Mesendoderm (in vitro differentiated cells): Measurements from ENCODE around the gene CLDN9.

ENCODE experiments used
- DNase-seq: peaks from one replicate; pipeline ENCODE4 v3.0.0; 2013
- H2AK5ac ChIP-seq: 2 replicates; pipeline ENCODE4 v1.6.1; 2013; ENCODE audit warnings: low read length, inconsistent platforms
- H2BK120ac ChIP-seq: 2 replicates; pipeline ENCODE4 v1.6.1; 2013; ENCODE audit warnings: low read depth, mild to moderate bottlenecking, low read length, moderate library complexity, mixed read lengths
- H2BK15ac ChIP-seq: replicated peaks from 2 replicates; pipeline ENCODE4 v1.6.1; 2013; ENCODE audit warnings: low read depth, mild to moderate bottlenecking, moderate library complexity
- H2BK5ac ChIP-seq: 2 replicates; pipeline ENCODE4 v1.6.1; 2013; ENCODE audit warnings: low read length, inconsistent platforms
- H3K18ac ChIP-seq: 2 replicates; pipeline ENCODE4 v1.6.1; 2013; ENCODE audit warnings: mild to moderate bottlenecking, low read length, mixed read lengths
- H3K23ac ChIP-seq: one replicate; pipeline ENCODE4 v1.6.1; 2013; ENCODE audit warnings: low read length
- H3K27ac ChIP-seq: 2 replicates; pipeline ENCODE4 v1.5.1; 2013; ENCODE audit warnings: low read depth, mild to moderate bottlenecking, inconsistent platforms, low read length, moderate library complexity
- H3K27me3 ChIP-seq: 2 replicates; pipeline ENCODE4 v1.6.1; 2013; ENCODE audit warnings: low read length, control low read depth, mild to moderate bottlenecking, inconsistent platforms; ENCODE audit not compliant: insufficient read depth, poor library complexity
- H3K36me3 ChIP-seq: 2 replicates; pipeline ENCODE4 v1.6.1; 2013; ENCODE audit warnings: low read length, inconsistent platforms; ENCODE audit not compliant: control insufficient read depth, insufficient read depth
- H3K4ac ChIP-seq: one replicate; pipeline ENCODE4 v1.6.1; 2013; ENCODE audit warnings: low read depth, mild to moderate bottlenecking, low read length, moderate library complexity
- H3K4me1 ChIP-seq: 2 replicates; pipeline ENCODE4 v1.6.1; 2013; ENCODE audit warnings: low read depth, low read length, inconsistent platforms; ENCODE audit not compliant: control insufficient read depth
- H3K4me2 ChIP-seq: 2 replicates; pipeline ENCODE4 v1.6.1; 2013; ENCODE audit warnings: low read length
- H3K4me3 ChIP-seq: 2 replicates; pipeline ENCODE4 v1.5.1; 2013; ENCODE audit warnings: mild to moderate bottlenecking, low read length
- H3K56ac ChIP-seq: one replicate; pipeline ENCODE4 v1.6.1; 2013; ENCODE audit warnings: low read length
- H3K79me1 ChIP-seq: 2 replicates; pipeline ENCODE4 v1.6.1; 2013; ENCODE audit warnings: low read length, inconsistent platforms
- H3K79me2 ChIP-seq: 2 replicates; pipeline ENCODE4 v1.6.1; 2013; ENCODE audit warnings: mild to moderate bottlenecking, low read length; ENCODE audit not compliant: control insufficient read depth, insufficient read depth
- H3K9ac ChIP-seq: 2 replicates; pipeline ENCODE4 v1.6.1; 2013; ENCODE audit warnings: low read length, inconsistent platforms
- H4K5ac ChIP-seq: one replicate; pipeline ENCODE4 v1.6.1; 2013; ENCODE audit warnings: low read length
- H4K8ac ChIP-seq: one replicate; pipeline ENCODE4 v1.6.1; 2013; ENCODE audit warnings: low read depth, mild to moderate bottlenecking, control low read depth, low read length, moderate library complexity
- WGBS: extraction: QIAGEN DNeasy Blood & Tissue Kit; methylation state at CpG from one replicate; pipeline ENCODE4 v1.1.7; 2013; ENCODE audit warnings: low lambda C conversion rate, missing lambda C conversion rate; ENCODE audit not compliant: insufficient coverage; ENCODE audit errors: extremely low coverage; 5-methylcytosine and 5-hydroxymethylcytosine counted together

CLDN9 gene

DNA sequence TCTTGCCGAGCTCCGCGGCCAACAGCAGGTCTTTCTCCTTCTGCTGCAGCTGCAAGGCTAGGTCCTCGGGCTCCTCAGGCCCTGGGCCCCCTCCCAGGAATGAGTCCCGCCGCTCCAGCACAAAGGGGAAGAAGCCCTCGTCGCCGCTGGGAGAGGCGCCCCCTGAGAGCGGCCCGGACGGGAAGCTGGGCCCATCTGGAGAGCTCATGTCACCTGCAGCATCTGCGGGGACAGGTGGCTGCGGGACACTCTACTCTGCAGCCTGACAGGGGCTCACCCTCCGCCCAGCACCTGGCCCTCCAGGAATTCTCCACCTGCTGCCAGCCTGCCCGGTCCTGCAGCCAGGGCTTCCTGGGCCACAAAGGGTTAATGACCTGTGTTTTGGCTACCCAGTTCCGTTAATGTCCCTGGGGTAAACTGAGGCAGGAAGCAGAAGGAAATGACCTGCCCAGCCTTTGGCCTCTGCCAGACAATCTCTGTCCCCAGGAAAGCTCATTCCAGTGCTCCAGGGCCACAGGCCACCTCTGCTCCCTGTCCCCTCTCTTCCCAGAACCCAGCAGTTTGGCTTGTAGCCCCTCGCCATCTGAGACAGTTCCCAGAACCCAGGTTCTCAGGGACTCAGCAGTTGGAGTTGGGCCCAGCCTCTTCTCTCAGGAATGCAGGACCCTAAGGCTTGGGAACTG, 22.7 kb downstream of the CLDN9 start:
- no peaks in the 10 kb centered on the region for H3K27me3 ChIP-seq
- H3K23ac ChIP-seq: no peak overlapping the region
- H4K8ac ChIP-seq: no peak overlapping the region
- H2BK5ac ChIP-seq: no peak overlapping the region
- no peak overlapping the region for H3K18ac ChIP-seq
- no peak overlapping the region for H3K9ac ChIP-seq
- H3K36me3 ChIP-seq: no peaks in the 10 kb centered on the region
- H2AK5ac ChIP-seq: no peak overlapping the region
- no peak overlapping the region for H2BK15ac ChIP-seq
- H4K5ac ChIP-seq: no peak overlapping the region
- no peak overlapping the region for H3K27ac ChIP-seq
- H3K56ac ChIP-seq: no peak overlapping the region
- no peaks in the 10 kb centered on the region for H3K79me1 ChIP-seq
- no peak overlapping the region for H3K4me3 ChIP-seq
- no peak overlapping the region for H3K4ac ChIP-seq
- no peaks in the 10 kb centered on the region for H3K79me2 ChIP-seq
- H2BK120ac ChIP-seq: no peak overlapping the region
- no CpG with 5 or more reads among the region's 19 CpGs for WGBS
- H3K4me1 ChIP-seq: no peaks in the 10 kb centered on the region
- no peak overlapping the region for H3K4me2 ChIP-seq
- DNase-seq: no peak

DNA sequence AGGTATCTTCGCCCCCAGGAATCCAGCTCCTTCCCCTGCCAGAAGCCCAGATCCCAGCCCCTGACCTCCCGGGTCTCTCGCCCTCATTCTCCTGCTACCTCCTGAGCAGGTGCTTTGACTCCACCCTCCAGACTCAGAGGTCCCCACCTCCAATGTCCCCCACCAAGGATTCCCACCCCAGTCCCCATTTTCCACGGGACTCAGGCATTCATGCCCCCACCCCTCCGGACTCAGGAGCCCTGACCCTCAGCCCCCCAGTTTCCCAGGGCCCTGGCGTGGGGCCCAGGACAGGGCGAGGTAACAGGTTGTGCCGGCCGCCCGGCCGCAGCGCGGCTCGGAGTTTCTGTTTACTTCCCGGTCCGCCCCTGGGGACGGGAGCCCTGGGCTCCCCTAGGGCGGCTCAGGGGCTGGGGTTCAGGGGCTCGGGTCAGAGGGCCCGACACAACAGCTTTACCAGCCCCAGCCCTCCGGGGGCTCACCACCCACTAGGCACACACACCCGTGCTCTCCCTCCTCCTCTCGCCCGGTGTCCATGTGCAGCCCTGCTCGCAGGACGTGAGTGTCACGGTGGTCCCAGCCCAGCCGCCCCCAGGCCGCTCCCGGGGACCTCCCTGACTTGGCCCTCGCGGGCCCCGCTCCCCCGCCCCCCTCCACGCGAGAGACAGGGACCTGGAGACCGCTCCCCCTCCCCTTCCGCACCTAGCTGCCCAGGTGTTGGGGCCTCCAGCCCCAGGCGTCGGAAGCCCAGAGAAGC, 23.4 kb downstream of the CLDN9 start:
- Histone ChIP-seq H3K4me3 (no peak overlapping the region), H2AK5ac (no peak overlapping the region), H3K4me1 (no peaks in the 10 kb centered on the region), H3K79me2 (no peaks in the 10 kb centered on the region), H3K4ac (no peak overlapping the region), H2BK15ac (no peak overlapping the region), H3K27me3 (no peaks in the 10 kb centered on the region), H3K4me2 (peak overlapping the region; percentile 36), H2BK5ac (no peak overlapping the region), H3K56ac (peak overlapping the region; percentile 60), H3K23ac (no peak overlapping the region), H2BK120ac (no peak overlapping the region), H4K5ac (no peak overlapping the region), H3K27ac (no peak overlapping the region), H3K9ac (peak overlapping the region; percentile 47), H3K18ac (no peak overlapping the region), H3K36me3 (no peaks in the 10 kb centered on the region), H3K79me1 (no peaks in the 10 kb centered on the region), H4K8ac (no peak overlapping the region)
- DNase-seq: no peak
- no CpG with 5 or more reads among the region's 40 CpGs for WGBS

DNA sequence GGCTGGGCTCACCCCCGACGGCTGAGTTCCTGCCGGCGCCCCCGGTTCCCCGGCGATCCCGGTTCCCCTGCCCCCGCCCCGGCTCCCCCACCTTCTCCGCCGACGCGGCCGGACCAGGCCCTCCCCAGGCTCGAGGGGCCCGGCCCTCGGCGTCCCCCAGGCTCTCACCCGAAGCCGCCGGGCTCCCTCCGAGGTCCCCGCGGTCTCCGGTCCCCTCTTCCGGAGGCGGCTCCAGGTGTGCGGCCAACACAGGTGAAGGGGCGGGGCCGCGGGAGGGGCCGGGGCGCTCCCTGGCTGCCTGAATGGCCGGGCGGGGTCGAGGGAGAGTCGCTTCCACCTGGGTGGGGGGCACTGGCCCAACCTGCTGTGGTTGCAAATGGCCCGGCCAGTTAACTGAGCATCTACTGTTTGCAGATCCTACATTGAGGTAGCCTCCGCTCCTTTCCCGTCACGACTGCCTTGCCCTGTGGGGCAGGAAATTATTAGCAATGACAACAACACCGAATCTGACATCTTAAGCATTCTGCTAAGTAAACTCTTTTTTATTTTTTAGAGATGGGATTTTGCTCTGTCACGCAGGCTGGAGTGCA, 24.1 kb downstream of the CLDN9 start, which contains the start of gene BICDL2:
BICDL2 (minus strand) TSS at position 219 of the 590 bp plus-strand sequence. CDS start 1,448 bp downstream, outside the sequence.
- H4K5ac ChIP-seq: no peak within 1 kb of the TSS
- H3K4me3 ChIP-seq: no peak within 1 kb of the TSS
- no peak for DNase-seq
- no peaks in the 10 kb centered on the region for H3K4me1 ChIP-seq
- no peaks in the 10 kb centered on the region for H3K27me3 ChIP-seq
- H2BK5ac ChIP-seq: no peak within 1 kb of the TSS
- peak within 1 kb of the TSS; percentile 47 for H3K9ac ChIP-seq
- H4K8ac ChIP-seq: no peak within 1 kb of the TSS
- no CpG with 5 or more reads among the region's 44 CpGs for whole genome bisulfite sequencing
- no peaks in the 10 kb centered on the region for H3K36me3 ChIP-seq
- H3K18ac ChIP-seq: no peak within 1 kb of the TSS
- no peak within 1 kb of the TSS for H3K27ac ChIP-seq
- no peak within 1 kb of the TSS for H2BK15ac ChIP-seq
- no peaks in the 10 kb centered on the region for H3K79me1 ChIP-seq
- H2BK120ac ChIP-seq: no peak within 1 kb of the TSS
- no peaks in the 10 kb centered on the region for H3K79me2 ChIP-seq
- H3K23ac ChIP-seq: no peak within 1 kb of the TSS
- no peak within 1 kb of the TSS for H3K4ac ChIP-seq
- peak within 1 kb of the TSS; percentile 60 for H3K56ac ChIP-seq
- H2AK5ac ChIP-seq: no peak within 1 kb of the TSS
- peak within 1 kb of the TSS; percentile 36 for H3K4me2 ChIP-seq

GRCh38 chr16:3038256-3038655, 25.5 kb downstream of the CLDN9 start:
- no peak overlapping the region for H4K5ac ChIP-seq
- H3K23ac ChIP-seq: no peak overlapping the region
- H4K8ac ChIP-seq: no peak overlapping the region
- H2BK5ac ChIP-seq: no peak overlapping the region
- H2AK5ac ChIP-seq: no peak overlapping the region
- no peak overlapping the region for H3K4me3 ChIP-seq
- peak; percentile 77 for DNase-seq
- H2BK15ac ChIP-seq: no peak overlapping the region
- H3K4me2 ChIP-seq: no peak overlapping the region
- no peaks in the 10 kb centered on the region for H3K79me1 ChIP-seq
- no peak overlapping the region for H3K4ac ChIP-seq
- H2BK120ac ChIP-seq: no peak overlapping the region
- no peaks in the 10 kb centered on the region for H3K27me3 ChIP-seq
- H3K27ac ChIP-seq: no peak overlapping the region
- no peaks in the 10 kb centered on the region for H3K4me1 ChIP-seq
- H3K36me3 ChIP-seq: no peaks in the 10 kb centered on the region
- no peaks in the 10 kb centered on the region for H3K79me2 ChIP-seq
- peak overlapping the region; percentile 52 for H3K56ac ChIP-seq
- no peak overlapping the region for H3K9ac ChIP-seq
- no CpG with 5 or more reads among the region's 11 CpGs for WGBS
- no peak overlapping the region for H3K18ac ChIP-seq

DNA sequence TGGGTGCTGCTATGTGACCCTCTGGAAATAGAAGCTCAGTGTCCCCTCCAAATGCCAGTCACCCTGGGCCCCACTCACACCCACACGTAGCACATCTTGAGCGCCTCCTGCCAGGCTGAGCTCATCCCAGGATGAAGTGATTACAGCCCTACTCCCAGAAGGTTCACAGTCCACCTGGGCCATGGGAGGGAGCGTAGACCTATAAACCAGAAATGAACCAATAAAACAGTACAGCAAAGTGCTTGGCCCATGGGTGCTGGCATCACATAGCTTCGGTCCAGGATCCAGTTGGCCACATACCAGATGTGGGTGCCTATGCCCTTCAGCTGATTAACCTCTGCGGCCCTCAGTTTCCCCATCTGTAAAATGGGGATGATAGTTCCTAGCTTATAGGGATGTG, 26.2 kb downstream of the CLDN9 start:
- Histone ChIP-seq H3K36me3 (no peaks in the 10 kb centered on the region), H3K18ac (no peak overlapping the region), H3K79me1 (no peaks in the 10 kb centered on the region), H3K4me1 (no peaks in the 10 kb centered on the region), H3K4me2 (no peak overlapping the region), H2BK15ac (no peak overlapping the region), H3K4ac (no peak overlapping the region), H3K56ac (no peak overlapping the region), H3K79me2 (no peaks in the 10 kb centered on the region), H2BK5ac (no peak overlapping the region), H2BK120ac (no peak overlapping the region), H2AK5ac (no peak overlapping the region), H3K23ac (no peak overlapping the region), H4K5ac (no peak overlapping the region), H4K8ac (no peak overlapping the region), H3K27me3 (no peaks in the 10 kb centered on the region), H3K9ac (no peak overlapping the region), H3K4me3 (no peak overlapping the region), H3K27ac (no peak overlapping the region)
- DNase-seq: no peak
- WGBS: no CpG with 5 or more reads among the region's 5 CpGs
